Activated effector memory CD4-positive, alpha-beta T cell treated with anti-CD3 and anti-CD28 coated beads, Interleukin-2, amount 50 U/mL, for 16 hours (primary cell): Measurements from ENCODE around the gene AHI1.

Source experiments
- DNase-seq: peaks from one replicate; pipeline ENCODE4 v3.0.0-alpha.2; 2020

The AHI1 gene

DNA sequence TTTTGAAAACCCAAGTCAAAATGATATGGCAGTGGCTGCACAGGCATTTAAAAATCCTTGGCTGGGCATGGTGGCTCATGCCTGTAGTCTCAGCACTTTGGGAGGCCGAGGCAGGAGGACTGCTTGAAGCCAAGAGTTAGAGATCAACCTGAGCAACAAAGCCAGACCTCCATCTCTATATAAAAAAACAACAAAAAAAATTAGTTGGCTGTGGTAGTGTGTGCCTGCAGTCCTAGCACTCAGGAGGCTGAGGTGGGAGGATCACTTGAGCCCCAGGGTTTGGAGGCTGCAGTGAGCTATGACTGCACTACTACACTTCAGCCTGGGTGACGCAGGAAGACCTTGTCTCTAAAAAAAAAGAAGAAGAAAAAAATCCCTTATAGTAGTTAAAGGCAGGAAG, 173.6 kb downstream of the AHI1 start:
- no peak for DNase-seq

DNA sequence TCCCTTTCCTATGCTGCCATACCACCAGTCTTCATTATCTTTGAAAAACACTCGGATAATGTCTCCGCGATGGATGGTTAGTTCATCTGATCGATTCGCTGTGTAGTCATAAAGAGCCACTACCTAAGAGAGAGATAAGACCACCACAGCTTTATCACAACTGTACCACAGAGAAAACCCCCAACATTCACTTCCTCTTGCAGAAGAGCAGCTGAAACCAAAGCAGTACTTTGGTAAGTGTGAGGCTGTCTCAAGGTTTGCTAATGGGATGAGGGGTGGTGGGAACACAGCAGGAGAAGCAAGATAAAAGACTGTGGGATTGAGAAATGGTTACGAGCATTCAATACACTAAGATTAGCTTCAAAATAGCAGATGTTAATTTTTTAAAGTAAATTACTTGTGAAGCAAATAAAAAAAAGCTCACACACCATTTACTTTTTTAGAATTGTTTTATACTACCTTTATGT, 174.3 kb downstream of the AHI1 start:
- no peak for DNase-seq

DNA sequence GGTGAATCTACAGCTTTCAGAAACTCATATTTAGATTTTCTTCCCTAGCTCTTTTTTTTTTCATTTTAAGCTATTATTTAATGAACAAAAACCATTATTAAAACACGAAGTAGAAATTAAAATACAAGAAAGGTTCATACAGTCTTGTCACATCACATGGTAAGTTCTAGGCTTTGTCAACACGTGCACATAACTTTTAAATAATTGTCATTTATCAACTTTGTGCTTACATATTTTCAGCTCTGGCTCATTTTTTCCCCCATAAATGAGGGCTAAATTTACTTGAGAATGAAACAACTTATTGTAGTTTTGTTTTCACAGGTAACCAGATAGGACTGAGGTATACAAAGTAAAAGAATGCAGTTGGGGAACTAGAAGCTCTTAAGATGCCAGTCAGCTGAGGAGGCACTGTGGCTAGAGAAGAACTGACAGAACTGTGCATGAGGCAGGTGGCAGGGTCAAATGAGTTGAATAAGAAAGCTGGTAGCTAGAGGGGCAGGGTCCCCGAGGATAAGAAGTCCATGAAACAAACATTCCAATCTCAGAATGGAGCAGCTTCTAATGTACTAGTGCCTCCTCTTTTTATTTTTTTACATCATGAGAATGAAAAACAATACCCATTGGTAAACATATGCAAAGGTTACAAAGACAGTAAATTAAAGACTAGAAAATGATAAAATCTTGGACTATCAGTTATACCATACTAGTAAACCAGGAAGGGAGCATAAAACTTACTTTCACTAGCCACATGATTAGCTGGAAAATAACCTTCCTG, 174.9 kb downstream of the AHI1 start:
- DNase-seq, result no peak

DNA sequence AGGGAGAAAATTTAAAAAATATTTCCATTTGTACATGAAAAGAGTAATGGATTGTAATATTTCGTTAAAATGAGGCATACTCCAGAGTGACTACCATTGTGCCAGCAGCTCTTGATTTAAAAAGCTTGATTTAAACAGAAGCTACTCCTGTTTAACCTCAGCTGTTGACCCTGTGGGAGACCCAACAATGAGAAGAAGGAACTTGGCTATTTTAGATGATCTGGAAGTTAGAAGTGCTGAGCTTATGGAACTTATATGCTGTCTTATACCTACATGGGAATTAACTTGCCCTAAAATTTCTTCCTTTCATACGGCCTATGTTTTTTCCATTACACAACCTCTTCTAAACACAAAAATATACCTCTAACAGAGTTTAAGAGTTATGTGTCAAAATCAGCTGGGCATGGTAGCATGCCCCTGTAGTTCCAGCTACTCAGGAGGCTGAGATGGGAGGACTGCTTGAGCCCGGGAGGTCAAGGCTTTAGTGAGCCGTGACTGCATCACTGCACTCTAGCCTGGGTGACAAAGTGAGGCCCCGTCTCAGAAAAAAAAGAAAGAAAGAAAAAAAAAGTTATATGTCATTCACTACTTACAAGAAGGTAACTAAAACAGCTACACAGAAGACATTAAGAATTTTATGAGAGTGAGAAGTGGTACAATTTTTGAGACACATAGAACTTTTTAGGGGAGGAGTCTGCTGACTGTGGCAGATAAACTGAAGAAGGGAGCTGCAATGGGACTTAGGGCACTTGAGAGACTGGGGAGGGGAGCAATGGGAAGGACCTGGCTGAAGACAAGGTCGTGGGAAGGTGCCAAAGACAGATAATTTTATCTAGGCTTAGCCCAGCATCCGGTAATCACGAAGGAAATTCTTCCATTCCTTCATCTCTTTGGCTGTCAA, 176.6 kb downstream of the AHI1 start:
- DNase-seq, result no peak

DNA sequence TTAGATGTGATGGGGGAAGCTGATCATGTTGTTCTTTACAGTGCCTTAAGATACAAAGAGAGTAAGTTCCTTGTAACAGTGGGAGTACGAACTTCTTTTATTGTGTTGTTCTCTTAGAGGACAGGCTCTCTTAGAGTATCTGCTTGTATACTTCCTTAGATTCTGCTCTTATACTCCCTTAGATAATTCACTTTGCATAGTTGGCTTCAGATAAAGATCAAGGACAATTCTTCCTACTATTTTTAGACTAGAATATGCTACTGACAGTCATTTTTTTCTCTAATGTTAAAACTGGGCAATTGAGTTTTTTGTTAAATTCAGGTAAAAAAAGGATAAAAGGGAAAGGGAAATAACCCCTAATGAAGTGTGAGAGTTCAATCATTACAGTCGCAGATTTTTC, 177.7 kb downstream of the AHI1 start:
- no peak for DNase-seq

DNA sequence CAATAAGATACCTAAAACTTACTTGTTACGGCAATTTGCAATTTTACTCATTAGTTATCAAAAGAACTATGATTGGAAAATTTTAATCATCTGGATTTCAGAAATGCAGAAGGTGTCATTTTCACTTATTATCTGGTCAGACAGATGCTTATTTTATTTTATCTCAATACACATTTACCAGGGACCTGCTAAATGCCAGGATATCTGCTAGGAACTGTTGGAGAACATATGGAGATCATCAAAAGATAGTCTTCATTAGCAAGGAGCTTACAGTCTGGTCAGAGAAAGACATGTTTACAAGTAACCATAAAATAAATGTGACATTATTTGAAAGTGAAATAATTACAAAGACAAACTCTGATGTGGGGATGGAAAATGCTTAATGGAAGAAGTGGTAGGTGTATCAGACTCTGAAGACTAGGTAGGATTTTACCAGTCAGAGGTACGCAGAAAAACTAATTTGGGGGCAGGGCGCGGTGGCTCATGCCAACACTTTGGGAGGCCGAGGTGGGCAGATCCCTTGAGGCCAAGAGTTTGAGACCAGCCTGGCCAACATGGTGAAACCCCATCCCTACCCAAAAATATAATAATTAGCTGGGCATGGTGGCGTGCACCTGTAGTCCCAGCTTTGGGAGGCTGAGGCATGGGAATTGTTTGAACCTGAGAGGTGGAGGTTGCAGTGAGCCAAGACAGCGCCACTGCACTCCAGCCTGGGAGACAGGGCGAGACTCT, 178.6 kb downstream of the AHI1 start:
- DNase-seq, result no peak

DNA sequence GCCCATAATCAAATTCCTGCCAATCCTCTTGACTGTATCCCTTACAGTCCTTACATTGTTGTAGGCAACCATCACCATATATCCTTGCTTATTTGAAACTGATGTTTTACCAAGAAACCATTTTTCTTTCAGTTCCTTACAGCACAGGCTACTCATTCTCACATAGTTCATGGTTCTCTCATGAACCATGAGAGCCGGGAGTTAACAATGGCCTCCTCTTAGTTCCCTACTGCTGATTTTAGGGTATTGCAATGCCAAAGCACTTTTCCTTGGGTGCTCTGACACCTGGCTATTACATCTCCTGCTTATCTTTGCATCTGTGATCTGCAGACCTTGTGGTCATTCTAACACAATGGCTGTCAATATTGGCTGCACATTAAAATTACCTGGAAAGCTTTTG, 183.0 kb downstream of the AHI1 start:
- no peak for DNase-seq

DNA sequence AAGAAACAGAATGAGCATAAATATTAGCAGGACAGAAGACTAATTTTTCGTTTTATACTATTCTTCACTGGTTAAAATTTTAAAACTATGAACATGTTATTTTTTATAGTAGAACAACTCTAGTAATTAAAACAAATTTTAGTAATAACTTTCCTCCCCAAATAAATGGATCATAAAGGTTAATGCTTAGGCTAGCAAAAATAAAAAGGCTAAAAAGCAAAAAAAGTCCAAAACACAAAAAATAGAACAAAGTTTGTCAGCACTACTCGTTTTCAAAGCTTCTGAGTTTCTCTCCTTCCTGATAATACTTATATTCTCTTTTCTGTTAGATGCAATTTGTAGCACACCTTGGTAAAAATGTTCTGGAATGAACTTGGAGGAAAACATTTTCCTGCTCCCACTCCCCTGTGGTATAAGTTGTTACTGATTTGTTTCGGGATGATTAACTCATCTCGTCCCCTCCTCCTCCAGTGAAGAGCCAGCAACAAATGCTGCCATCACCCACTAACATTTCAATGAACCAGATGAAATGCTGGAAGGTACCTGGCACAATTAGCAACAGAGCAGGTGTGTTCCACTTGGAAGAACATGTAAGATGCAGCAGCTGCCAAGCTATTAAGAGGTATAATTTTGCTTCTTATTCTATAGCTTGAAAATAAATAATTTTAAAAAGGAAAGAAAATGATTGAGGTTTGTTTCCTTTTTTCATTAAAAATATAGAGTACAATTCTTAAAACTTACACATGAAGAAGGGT, 185.9 kb downstream of the AHI1 start:
- DNase-seq, result no peak

DNA sequence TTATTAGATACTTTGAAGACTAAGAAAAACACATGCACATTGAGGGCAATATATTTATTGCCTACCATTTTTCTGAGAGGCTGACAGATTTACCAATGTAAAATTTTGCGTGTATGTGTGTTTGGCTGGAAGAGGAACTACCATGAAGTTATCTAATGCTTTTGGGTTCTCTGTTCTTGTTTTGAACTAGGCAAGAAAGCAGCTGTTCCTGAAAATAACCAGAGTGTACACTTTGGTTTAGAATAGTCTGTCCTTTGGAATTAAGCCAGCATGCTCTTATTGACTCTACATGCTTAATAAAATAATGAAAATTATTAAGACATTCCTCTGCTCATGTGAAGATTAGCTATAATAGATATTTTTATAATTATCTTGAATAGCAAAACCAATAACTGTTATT, 187.2 kb downstream of the AHI1 start:
- DNase-seq, result no peak

DNA sequence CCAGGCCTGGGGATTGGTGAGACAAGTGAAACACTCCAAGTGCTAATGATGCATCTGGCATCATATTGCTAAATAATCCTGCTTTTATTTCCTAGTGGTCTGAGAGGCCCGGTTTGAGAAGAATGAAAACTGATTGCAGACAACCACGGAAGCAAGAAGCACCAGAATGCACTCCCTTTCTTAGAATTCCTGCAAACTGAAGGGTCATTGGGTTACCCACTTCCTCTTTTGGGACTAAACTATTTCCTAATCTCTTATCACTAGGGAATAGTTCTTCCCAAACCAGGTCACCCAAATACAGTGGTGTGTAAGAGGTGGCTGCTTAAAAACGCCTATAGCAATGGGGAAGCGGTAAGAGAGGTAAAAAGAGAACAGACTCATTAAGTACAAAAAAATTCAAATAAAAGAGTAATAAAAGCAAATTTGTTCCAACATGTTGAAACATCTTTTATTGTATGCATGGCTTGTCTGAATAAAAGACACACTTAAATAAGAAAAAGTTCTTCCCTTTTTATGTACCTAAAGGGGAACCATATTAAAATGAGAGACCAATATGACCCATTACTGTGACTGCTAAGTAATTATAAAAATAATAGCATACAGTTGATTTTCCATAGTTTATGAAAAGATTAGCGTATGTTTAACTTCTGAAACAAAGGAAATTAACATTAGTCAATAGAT, 190.7 kb downstream of the AHI1 start:
- no peak for DNase-seq

DNA sequence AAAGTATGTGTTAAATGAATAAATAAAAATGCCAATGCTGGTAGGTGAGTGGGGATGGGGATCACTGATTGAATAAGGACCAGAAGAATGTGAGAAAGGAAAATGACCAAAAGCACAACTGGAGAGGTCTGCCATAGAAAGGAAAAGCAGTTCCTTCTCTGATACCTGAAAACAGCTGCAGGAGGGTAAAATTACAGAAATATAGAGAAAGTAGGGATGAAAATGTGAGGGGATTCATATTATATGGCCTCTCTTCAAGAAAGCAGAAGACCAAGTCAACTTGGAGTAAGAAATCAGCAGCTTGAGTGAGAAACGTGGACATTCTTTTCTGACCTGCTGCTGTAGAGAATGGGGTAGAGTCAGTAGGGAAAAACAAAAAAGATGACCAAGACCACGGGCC, 191.4 kb downstream of the AHI1 start:
- no peak for DNase-seq

DNA sequence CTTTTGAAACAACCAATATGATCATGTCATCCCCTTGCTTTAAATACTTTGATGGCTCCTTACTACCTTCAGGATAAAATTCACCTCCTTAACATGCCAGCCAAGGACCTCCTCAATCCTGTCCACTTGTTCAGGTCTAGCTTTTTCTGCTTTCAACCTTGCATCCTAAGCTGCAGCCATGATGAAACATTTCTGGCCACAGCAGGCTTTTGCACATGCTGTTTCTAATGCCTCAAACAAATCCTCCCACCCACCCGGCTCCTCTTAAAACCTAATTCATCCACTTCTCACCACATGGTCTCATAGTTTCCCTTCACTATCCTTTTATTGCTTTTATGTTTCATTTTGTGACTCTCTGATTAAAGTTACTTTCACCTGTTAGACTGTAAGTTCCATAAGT, 191.9 kb downstream of the AHI1 start:
- no peak for DNase-seq

DNA sequence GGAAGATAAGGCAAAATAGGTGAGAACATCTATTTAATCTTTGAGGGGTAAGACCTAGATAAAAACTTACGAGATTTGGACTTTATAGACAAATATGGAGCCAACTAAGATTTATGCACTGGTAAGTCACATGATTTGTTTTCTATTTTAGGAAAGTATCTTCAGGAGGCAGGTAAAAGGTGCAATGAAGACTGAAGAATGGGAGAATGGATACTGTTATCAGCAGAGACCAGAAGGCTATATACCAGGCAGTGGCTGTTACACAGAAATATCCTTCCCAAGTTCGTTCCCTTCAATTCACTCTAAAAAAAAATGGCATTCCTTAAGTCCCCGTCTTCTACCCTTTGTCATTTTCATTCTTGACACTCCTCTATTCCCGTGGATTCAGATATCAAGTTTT, 192.7 kb downstream of the AHI1 start:
- DNase-seq, result no peak

DNA sequence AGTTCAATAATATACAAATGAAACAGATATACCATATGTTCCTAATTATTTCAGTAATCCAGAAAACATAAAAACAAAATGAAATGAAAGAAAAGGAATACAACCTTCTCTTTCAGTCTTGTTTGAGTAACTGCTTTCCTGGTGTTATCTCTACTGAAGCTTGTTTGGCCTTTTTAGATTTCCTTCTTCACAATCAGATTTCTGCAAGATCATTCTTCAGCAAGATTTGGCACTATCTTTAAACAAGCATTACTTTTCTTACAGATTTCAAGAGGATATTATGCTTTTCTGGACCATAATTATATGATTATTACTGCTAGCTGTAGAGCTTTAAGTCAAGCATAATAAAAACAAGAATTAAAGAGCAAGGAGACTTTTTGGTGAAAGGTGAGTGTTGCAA, 196.2 kb downstream of the AHI1 start:
- no peak for DNase-seq

DNA sequence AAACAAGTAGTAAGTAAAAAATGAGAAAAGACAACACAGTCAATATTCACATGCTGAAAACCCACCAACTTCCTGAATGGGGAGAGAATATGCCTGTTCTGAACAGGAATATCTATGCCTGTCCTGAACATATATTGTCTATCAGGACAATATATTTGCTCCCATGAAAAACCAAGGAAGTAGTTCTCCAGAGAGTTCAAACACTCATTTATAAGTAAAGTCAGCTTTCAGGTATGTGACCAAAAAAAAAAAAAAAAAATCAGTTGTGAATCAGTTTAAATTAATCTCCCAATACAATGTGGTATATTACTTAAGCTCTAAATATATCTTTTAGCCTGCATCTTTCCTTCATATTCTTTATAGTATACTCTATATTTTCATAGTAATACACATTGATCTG, 197.0 kb downstream of the AHI1 start:
- no peak for DNase-seq

DNA sequence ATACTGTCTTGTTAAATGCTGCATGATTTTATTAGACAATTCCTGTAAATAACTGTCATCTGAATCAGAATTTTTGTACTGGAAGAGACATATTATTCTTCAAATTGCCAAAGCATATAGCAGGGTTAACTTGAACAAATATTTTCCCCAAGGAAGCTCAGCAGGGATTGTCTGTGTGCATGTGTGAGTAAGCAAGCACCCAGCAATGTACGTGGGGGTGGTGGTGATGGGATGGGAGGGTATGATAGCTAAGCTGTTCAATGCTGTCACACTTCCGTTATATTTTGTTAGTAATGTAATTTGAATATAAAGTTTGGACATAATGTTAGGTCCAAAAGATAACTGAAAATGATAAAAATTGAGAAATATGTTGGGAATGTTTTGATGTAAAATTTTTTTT, 198.3 kb downstream of the AHI1 start:
- no peak for DNase-seq

DNA sequence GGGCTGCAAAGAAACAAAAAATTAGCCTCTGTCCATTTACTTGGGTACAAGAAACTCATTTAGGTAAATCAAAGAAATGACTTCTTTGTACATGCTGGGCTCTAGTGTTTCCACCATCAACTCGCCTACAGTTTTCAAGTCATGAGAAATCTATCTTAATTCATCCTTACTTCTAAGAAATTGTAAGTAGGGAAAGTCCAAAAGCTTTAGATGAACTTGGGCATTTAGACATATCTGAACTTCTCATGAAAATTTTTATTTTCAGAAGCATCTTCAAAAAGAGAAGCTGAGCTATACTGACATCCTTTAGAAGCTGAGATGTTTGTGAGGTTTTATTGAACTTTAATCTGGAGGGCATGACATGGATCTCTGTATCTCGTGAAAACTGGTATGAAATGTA, 199.1 kb downstream of the AHI1 start:
- DNase-seq, result no peak

DNA sequence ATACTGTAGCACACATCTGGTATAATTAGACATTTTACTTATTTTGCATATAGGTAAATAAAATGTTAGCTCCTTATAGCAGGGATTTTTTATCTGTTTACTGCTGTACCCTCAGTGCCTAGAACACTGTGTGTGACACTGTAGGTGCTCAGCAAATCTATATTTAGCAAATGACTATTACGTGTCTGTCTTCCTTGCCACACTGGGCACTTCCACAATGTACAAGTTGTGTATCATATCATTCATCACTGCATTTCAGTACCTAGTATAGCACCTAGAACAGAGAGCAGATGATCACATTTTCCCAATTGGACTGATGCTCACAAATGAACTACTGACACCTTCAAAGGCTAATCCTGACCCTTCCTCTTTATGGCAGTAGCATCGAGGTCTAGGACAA, 200.8 kb downstream of the AHI1 start:
- no peak for DNase-seq

DNA sequence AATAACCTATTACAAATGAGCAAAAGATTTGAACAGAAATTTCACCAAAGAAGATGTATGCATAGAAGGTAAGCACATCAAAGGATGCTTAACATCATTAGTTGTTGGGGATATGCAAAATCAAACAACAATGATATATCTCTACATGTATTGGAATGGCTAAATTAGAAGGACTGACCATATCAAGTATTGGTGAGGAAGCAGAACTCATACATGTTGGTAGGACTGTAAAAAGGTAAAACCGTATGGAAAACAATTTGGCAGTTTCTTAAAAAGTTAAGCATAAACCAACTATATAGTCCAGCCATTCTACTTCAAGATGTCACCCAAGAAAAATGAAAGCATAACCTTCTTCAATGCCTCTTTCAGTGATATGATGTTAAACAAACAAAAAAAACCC, 202.5 kb downstream of the AHI1 start:
- DNase-seq, result no peak

DNA sequence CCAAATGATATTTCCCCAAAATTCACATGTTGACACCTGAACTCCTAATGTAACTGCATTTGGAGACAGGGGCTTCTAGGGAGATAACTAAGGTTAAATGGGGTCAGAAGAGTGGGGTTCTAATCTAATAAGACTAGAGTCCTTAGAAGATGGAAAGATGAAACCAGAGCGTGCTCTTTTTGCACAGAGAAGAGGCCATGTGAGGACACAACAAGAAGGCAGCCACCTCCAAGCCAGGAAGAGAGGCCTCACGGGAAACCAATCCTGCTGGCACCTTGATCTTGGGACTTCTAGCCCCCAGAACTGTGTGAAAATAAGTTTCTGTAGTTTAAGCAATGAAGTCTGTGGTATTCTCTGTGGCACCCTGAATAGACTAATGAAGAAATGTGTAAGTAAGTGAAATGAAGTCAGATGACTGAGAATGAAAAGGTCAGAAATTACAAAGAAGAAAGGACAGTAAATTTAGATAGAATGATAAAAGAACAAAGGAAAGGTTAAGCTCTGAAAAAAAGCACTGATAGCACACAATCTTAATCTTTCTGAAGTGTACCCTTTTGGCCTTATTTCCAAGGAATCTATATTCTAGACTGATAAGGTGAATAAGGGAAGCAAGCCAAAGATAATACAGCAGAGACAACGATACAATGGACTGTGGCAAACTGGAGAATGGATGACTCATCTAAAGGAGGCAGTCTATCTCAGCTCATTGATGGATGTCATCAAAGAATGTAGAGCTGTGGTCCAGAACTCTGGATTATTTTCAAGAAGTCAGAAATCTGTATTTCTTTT, 206.1 kb downstream of the AHI1 start:
- no peak for DNase-seq

DNA sequence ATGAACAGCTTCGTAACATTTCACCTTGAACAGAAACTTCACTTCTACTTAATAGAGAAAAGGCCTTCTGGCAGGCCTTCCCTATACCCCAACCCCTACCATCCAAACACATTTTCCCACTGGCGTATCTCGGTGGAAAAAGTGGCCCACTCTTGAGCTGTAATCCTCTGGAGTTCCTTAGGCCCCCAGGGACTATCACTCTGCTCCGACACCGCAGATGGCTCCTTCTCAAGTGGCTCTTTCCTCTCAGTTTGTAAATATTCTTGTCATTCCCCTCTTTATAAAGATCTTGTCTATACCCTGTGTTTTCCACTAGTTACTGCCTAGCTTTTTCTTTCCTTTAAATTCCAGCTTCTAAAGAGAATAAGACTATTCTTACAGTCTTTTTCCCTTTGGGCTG, 207.7 kb downstream of the AHI1 start:
- DNase-seq, result no peak
